ENCODE measurements around the gene PABPN1.
A peak's percentile ranks its signal among the peaks of the same experiment; 100 is the strongest.

The PABPN1 gene

GRCh38 chr14:23297096-23297495, 24.2 kb upstream of the PABPN1 start:
- no peaks in the 10 kb centered on the region for H3K9me3 Mint-ChIP-seq
- peaks cover 33% of the 10 kb centered on the region for H3K4me1 Mint-ChIP-seq (ENCODE audit: low read depth)
- H3K4me3 Mint-ChIP-seq: no peak overlapping the region
- H3K27ac Mint-ChIP-seq: no peak overlapping the region
- peaks cover 45% of the 10 kb centered on the region for H3K36me3 Mint-ChIP-seq (ENCODE audit: low read depth)
- peaks cover 4% of the 10 kb centered on the region for H3K27me3 Mint-ChIP-seq
- intact Hi-C loops (cut with micrococcal nuclease): no loop called here

- no peaks in the 10 kb centered on the region for H3K9me3 Mint-ChIP-seq
- no peak overlapping the region for H3K4me3 Mint-ChIP-seq
- H3K27me3 Mint-ChIP-seq: peaks cover 4% of the 10 kb centered on the region
- H3K27ac Mint-ChIP-seq: no peak overlapping the region
- intact Hi-C loops (cut with micrococcal nuclease): no loop called here
- peaks cover 51% of the 10 kb centered on the region for H3K36me3 Mint-ChIP-seq (ENCODE audit: low read depth)
- H3K4me1 Mint-ChIP-seq (ENCODE audit: low read depth): peaks cover 38% of the 10 kb centered on the region
Measured at GRCh38 chr14:23297611-23298277, 23.5 kb upstream of the PABPN1 start.

DNA sequence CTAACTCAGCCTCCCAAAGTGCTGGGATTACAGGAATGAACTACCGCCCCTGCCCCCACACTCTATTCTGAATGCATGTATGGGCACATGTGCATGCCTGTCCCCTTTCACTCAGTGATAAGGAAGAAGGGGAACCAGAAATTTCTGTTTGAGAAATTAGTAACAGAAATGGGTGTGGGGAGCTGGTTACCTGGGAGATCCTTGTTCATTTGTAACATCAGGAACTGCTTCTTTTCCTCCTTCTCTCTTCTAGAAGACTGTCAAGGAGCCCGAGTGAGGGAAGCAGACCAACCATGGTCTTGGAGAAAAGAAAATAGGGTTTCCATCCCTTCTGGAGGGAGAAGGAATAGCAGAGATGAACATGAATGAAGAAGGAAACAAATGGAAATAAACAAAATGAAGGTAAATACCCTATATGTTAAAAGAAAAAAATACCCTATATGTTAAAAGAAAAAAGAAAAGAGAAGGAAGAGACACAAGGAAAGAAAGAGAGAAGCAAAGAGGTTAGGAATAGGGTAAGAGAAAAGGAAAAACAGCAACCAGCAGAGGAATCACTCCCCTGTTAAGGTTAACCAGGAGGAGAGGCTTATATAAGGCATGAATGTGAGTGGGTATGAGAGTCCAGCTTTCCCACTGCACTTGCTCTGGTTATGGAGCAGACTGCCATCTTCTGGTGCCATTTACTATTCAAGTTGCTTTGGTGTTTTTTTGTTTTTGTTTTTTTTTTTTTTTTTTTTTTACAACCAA, 21.9 kb upstream of the PABPN1 start:
- Mint-ChIP-seq H3K36me3 (ENCODE audit: low read depth) (peaks cover 52% of the 10 kb centered on the region), H3K27me3 (no peaks in the 10 kb centered on the region), H3K4me1 (ENCODE audit: low read depth) (peaks cover 39% of the 10 kb centered on the region), H3K9me3 (no peaks in the 10 kb centered on the region), H3K27ac (peak overlapping the region; percentile 98), H3K4me3 (peak overlapping the region; percentile 2)
- intact Hi-C loops (cut with micrococcal nuclease): no loop called here

GRCh38 chr14:23299986-23300686, 21.1 kb upstream of the PABPN1 start:
- peaks cover 52% of the 10 kb centered on the region for H3K36me3 Mint-ChIP-seq (ENCODE audit: low read depth)
- H3K4me1 Mint-ChIP-seq (ENCODE audit: low read depth): peaks cover 39% of the 10 kb centered on the region
- intact Hi-C loops (cut with micrococcal nuclease): loop anchor here (2.0 kb wide), 1 partner anchor 13 kb away; the partner anchor contains the start of gene HOMEZ
- H3K9me3 Mint-ChIP-seq: no peaks in the 10 kb centered on the region
- H3K27ac Mint-ChIP-seq: peak overlapping the region; percentile 98
- H3K27me3 Mint-ChIP-seq: no peaks in the 10 kb centered on the region
- H3K4me3 Mint-ChIP-seq: peak overlapping the region; percentile 92

GRCh38 chr14:23300687-23301223, 20.5 kb upstream of the PABPN1 start:
- H3K4me3 Mint-ChIP-seq: peak overlapping the region; percentile 92

DNA sequence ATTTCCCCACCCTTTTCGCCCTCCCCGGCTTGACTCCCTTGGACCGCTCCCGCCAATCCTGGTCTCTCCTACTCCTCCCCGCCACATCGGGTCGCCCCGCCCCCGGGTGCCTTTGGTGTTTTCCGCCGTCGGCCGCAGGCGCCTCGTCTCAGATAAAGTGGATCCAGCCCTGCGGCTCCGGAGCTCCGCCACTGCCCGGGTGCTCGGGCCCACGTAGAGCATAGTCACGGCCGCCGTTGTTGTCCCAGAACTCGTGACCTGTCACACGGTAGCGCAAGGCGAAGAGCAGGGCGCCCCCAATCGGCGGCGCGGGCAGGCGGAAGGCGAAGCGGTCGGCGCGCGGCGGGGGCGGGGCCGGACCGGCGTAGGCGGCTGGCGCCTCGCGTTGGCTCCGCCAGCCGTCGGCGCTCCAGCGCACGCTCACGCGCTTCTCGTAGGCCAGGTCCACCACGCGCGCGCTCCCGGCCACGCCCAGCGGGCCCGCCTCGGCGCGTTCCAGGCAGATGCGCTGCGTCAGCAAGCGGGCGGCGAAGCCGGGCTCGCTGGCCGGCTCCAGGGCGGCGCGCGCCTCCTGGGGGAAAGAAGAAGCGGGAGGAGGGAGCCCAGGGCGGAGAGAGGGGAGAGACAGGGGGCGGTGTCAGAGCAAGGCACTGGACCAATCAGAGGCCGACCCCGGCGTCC, 19.8 kb upstream of the PABPN1 start:
- Mint-ChIP-seq H3K27ac (peak overlapping the region; percentile 98), H3K9me3 (no peaks in the 10 kb centered on the region), H3K36me3 (ENCODE audit: low read depth) (peaks cover 48% of the 10 kb centered on the region), H3K4me3 (peak overlapping the region; percentile 92), H3K4me1 (ENCODE audit: low read depth) (peaks cover 52% of the 10 kb centered on the region), H3K27me3 (no peaks in the 10 kb centered on the region)
- intact Hi-C loops (cut with micrococcal nuclease): loop anchor here (1.0 to 2.0 kb wide), 2 partner anchors 15 to 20 kb away; partner anchors contain the start of genes HOMEZ and PABPN1

More at GRCh38 chr14:23300687-23301223, 20.5 kb upstream of the PABPN1 start:
- intact Hi-C loops (cut with micrococcal nuclease): loop anchor here (1.0 to 2.0 kb wide), 2 partner anchors 14 to 21 kb away; partner anchors contain the start of genes HOMEZ and PABPN1
- Mint-ChIP-seq H3K4me1 (ENCODE audit: low read depth) (peaks cover 45% of the 10 kb centered on the region), H3K27ac (peak overlapping the region; percentile 98), H3K36me3 (ENCODE audit: low read depth) (peaks cover 52% of the 10 kb centered on the region), H3K9me3 (no peaks in the 10 kb centered on the region), H3K27me3 (no peaks in the 10 kb centered on the region)

DNA sequence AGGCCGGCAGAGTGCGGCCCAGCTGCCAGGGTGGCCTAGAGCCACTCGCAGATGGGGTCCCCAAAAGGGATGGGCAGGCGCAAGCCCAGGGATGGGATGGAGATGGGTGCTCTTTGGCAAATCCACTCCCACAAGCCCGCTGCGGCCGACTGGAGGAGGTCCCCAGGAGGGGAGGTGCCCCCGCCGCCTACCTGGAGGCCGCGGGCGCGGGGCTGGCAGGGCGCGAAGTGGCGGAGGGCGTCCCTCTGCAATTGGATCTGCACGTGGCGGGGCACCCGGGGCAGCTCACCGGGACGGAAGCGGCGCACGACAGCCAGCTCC, 19.3 kb upstream of the PABPN1 start:
- Mint-ChIP-seq H3K4me3 (peak overlapping the region; percentile 86), H3K27me3 (no peaks in the 10 kb centered on the region), H3K4me1 (ENCODE audit: low read depth) (peaks cover 57% of the 10 kb centered on the region), H3K9me3 (no peaks in the 10 kb centered on the region), H3K36me3 (ENCODE audit: low read depth) (peaks cover 48% of the 10 kb centered on the region), H3K27ac (peak overlapping the region; percentile 98)
- intact Hi-C loops (cut with micrococcal nuclease): loop anchor here (1.0 to 2.0 kb wide), 2 partner anchors 15 to 19 kb away; partner anchors contain the start of genes HOMEZ and PABPN1

GRCh38 chr14:23302290-23303225, 18.7 kb upstream of the PABPN1 start, which contains the start of gene PPP1R3E:
TSS of gene PPP1R3E (minus strand) at chr14:23302859. CDS start at chr14:23302576, 283 bp downstream.
- intact Hi-C loops (cut with micrococcal nuclease): no loop called here
- Mint-ChIP-seq H3K27me3 (no peaks in the 10 kb centered on the region), H3K4me3 (peak within 1 kb of the TSS; percentile 86), H3K27ac (peak within 1 kb of the TSS; percentile 98), H3K36me3 (ENCODE audit: low read depth) (peaks cover 48% of the 10 kb centered on the region), H3K9me3 (no peaks in the 10 kb centered on the region), H3K4me1 (ENCODE audit: low read depth) (peaks cover 63% of the 10 kb centered on the region)

- intact Hi-C loops (cut with micrococcal nuclease): no loop called here
- Mint-ChIP-seq H3K27me3 (no peaks in the 10 kb centered on the region), H3K27ac (peak within 1 kb of the TSS; percentile 87), H3K36me3 (ENCODE audit: low read depth) (peaks cover 58% of the 10 kb centered on the region), H3K9me3 (no peaks in the 10 kb centered on the region), H3K4me1 (ENCODE audit: low read depth) (peaks cover 76% of the 10 kb centered on the region), H3K4me3 (peak within 1 kb of the TSS; percentile 88)
Measured at GRCh38 chr14:23306412-23307145, 14.7 kb upstream of the PABPN1 start, which contains the start of gene BCL2L2. TSS of gene BCL2L2 (plus strand) at chr14:23306833. CDS start at chr14:23307768, 935 bp downstream.

GRCh38 chr14:23307146-23307530, 14.1 kb upstream of the PABPN1 start:
- peaks cover 61% of the 10 kb centered on the region for H3K36me3 Mint-ChIP-seq (ENCODE audit: low read depth)
- peak overlapping the region; percentile 87 for H3K27ac Mint-ChIP-seq
- H3K9me3 Mint-ChIP-seq: no peaks in the 10 kb centered on the region
- peaks cover 76% of the 10 kb centered on the region for H3K4me1 Mint-ChIP-seq (ENCODE audit: low read depth)
- intact Hi-C loops (cut with micrococcal nuclease): no loop called here
- H3K4me3 Mint-ChIP-seq: peak overlapping the region; percentile 88
- no peaks in the 10 kb centered on the region for H3K27me3 Mint-ChIP-seq

DNA sequence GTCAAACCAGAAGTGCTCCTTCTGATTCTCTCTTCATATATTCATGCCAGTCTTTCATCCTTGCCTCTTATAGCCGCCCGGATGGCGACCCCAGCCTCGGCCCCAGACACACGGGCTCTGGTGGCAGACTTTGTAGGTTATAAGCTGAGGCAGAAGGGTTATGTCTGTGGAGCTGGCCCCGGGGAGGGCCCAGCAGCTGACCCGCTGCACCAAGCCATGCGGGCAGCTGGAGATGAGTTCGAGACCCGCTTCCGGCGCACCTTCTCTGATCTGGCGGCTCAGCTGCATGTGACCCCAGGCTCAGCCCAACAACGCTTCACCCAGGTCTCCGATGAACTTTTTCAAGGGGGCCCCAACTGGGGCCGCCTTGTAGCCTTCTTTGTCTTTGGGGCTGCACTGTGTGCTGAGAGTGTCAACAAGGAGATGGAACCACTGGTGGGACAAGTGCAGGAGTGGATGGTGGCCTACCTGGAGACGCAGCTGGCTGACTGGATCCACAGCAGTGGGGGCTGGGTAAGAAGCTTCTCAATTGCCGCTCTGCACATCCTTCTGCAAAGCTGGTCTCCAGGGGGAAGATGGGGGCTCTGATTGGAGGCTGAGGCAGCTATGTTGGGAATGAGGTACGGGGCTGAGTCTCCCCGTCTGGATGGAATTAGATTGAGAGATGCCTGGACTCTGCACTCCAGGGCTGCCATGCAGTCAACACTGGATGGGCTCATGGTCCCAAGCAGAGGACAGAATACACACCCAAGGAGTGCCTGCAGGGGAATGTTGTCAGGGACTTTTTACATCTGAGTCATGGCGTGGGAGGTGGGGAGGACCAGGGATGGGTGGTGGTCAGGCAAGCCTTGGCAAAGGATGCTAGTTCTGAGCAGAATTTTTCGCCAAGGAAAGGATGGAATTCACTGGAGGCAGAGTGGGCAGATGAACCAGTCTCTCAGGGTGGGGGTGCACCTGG, 13.3 kb upstream of the PABPN1 start:
- peaks cover 59% of the 10 kb centered on the region for H3K36me3 Mint-ChIP-seq (ENCODE audit: low read depth)
- no peaks in the 10 kb centered on the region for H3K27me3 Mint-ChIP-seq
- intact Hi-C loops (cut with micrococcal nuclease): no loop called here
- no peaks in the 10 kb centered on the region for H3K9me3 Mint-ChIP-seq
- H3K4me3 Mint-ChIP-seq: peak overlapping the region; percentile 88
- peaks cover 70% of the 10 kb centered on the region for H3K4me1 Mint-ChIP-seq (ENCODE audit: low read depth)
- peak overlapping the region; percentile 87 for H3K27ac Mint-ChIP-seq
